ENCODE measurements around the gene NFATC2. TPM values are rescaled to one million over a fixed set of nuclear protein-coding genes. Genes with fewer than 3 reads are reported as not detected.
A peak's percentile ranks its signal among the peaks of the same experiment; 100 is the strongest.

The NFATC2 gene
- total and polyA plus RNA-seq, 12 donors = 0.43 to 5.7 (median 3.3) TPM

- peaks cover 13 to 57% (median 36%) of the 10 kb centered on the region in 9 donors for H3K4me1 ChIP-seq
- H3K27me3 ChIP-seq = no peaks in the 10 kb centered on the region
- H3K9me3 ChIP-seq = no peaks in the 10 kb centered on the region
- no peak overlapping the region for H3K27ac ChIP-seq
- H3K36me3 ChIP-seq = peaks cover 0 to 5% (median 0%) of the 10 kb centered on the region in 9 donors
- no peak overlapping the region for H3K4me3 ChIP-seq
- intact Hi-C loops (cut with DNase I) = loop anchor here in 4 of 10 donors (5.0 to 10.0 kb wide), 4 partner anchors 96 to 126 kb away; partner anchors contain the start of gene NFATC2 (in 1 of the 4)
- 77% methylated on average over 2 of the region's 2 CpGs for WGBS, 2 donors
- no peak for TF ChIP-seq CTCF (IDR thresholded peaks at IDR 0.05)
- DNase-seq (no peak), ATAC-seq (no peak)
Measured at GRCh38 chr20:51446230-51446629, 96.3 kb downstream of the NFATC2 start.

- Histone ChIP-seq H3K36me3 (peaks cover 0 to 9% (median 0%) of the 10 kb centered on the region in 9 donors), H3K4me3 (no peak overlapping the region), H3K9me3 (no peaks in the 10 kb centered on the region), H3K27me3 (no peaks in the 10 kb centered on the region), H3K4me1 (peaks cover 13 to 53% (median 37%) of the 10 kb centered on the region in 9 donors), H3K27ac (no peak overlapping the region)
- DNase-seq = no peak
- WGBS, 2 donors = 88 to 89% methylated on average over 8 of the region's 8 CpGs
- no peak for TF ChIP-seq CTCF (IDR thresholded peaks at IDR 0.05)
- intact Hi-C loops (cut with DNase I) = loop anchor here in 4 of 10 donors (5.0 to 10.0 kb wide), 4 partner anchors 97 to 127 kb away; partner anchors contain the start of gene NFATC2 (in 1 of the 4)
- no peak for ATAC-seq
Measured at GRCh38 chr20:51445591-51445990, 96.9 kb downstream of the NFATC2 start.

GRCh38 chr20:51444922-51445438 lies 97.5 kb downstream of the NFATC2 start:
- no peak for TF ChIP-seq CTCF (IDR thresholded peaks at IDR 0.05)
- ATAC-seq (no peak), DNase-seq (no peak)
- 89 to 91% methylated on average over 9 of the region's 9 CpGs for WGBS, 2 donors
- intact Hi-C loops (cut with DNase I) = loop anchor here in 4 of 10 donors (5.0 to 10.0 kb wide), 4 partner anchors 97 to 127 kb away; partner anchors contain the start of gene NFATC2 (in 1 of the 4)
- Histone ChIP-seq H3K9me3 (no peaks in the 10 kb centered on the region), H3K27me3 (no peaks in the 10 kb centered on the region), H3K27ac (no peak overlapping the region), H3K4me1 (peaks cover 13 to 47% (median 34%) of the 10 kb centered on the region in 9 donors), H3K4me3 (no peak overlapping the region), H3K36me3 (peaks cover 0 to 9% (median 0%) of the 10 kb centered on the region in 9 donors)

- Histone ChIP-seq H3K9me3 (no peaks in the 10 kb centered on the region), H3K36me3 (peaks cover 0 to 9% (median 0%) of the 10 kb centered on the region in 9 donors), H3K27ac (no peak overlapping the region), H3K27me3 (no peaks in the 10 kb centered on the region), H3K4me1 (peaks cover 13 to 45% (median 32%) of the 10 kb centered on the region in 9 donors), H3K4me3 (no peak overlapping the region)
- intact Hi-C loops (cut with DNase I) = loop anchor here in 1 of 10 donors (10.0 kb wide), 1 partner anchor 120 kb away; no protein-coding TSS in a partner anchor
- 70 to 76% methylated on average over 9 of the region's 9 CpGs for WGBS, 2 donors
- DNase-seq = no peak
- no peak for TF ChIP-seq CTCF (IDR thresholded peaks at IDR 0.05)
- peak in 1 of 8 donors; percentile 25 for ATAC-seq
Measured at GRCh38 chr20:51444467-51444866, 98.1 kb downstream of the NFATC2 start.

Data from heart right ventricle (tissue), 16 donors.